HG03575 (cell line): ENCODE data around the gene CBFA2T2.

Experiments used
- ATAC-seq: cut with Tn5 transposase; IDR thresholded peaks from one replicate; pipeline ENCODE4 v1.9.1; 2021; ENCODE audit not compliant: unreplicated experiment, insufficient number of reproducible peaks, low FRiP score; ENCODE audit errors: extremely low read depth

The CBFA2T2 gene

DNA sequence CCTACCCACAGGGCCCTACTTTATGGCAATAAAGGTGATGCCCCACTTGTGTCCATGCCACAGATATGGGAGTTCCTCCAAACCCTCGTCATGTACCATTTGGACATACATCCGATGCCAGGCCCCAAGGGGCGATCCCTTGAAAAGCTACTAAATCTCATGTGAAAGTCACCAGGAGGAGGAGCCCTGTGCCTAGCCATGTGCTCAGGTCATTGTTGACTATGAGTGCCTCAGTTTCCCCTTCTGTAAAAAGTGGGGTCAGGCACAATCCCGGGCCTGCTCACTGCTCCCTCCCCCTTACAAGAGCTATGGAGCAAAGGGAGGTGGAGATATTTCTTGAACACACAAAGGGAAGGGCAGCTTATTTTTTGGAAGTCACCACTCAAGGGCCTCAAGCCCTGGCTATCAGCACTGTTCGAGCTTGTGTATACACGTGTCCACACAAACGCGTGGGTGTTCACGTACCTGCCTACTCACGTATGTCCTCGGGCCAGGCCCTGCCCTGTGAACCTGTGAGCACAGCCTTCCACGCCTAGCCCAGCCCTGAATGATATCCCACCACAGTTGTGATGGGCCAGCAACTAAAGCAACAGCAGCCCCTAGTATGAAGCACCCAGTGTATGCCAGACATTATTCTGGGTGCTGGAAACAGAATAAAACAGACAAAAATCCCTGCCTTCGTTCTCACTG lies 178.7 kb downstream of the CBFA2T2 start:
- ATAC-seq, result no peak

DNA sequence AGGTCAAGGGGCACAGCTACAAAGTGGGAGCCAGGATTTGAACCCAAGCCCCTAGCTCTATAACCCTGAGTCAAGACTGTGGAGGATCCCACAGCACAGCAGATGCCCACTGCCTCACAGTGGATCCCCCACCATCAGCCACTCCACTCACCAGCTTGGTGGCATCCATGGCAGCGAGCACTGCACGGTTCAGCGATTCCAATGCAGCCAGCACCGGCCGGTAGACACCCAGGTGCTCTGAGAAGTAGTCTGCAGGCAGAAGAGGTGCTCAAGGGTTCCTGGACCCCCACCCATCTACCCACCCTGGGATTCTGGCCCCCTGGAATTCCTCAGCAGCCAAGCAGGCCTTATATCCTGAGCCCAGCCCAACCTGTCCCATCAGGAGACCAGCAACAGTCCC lies 179.3 kb downstream of the CBFA2T2 start:
- no peak for ATAC-seq

DNA sequence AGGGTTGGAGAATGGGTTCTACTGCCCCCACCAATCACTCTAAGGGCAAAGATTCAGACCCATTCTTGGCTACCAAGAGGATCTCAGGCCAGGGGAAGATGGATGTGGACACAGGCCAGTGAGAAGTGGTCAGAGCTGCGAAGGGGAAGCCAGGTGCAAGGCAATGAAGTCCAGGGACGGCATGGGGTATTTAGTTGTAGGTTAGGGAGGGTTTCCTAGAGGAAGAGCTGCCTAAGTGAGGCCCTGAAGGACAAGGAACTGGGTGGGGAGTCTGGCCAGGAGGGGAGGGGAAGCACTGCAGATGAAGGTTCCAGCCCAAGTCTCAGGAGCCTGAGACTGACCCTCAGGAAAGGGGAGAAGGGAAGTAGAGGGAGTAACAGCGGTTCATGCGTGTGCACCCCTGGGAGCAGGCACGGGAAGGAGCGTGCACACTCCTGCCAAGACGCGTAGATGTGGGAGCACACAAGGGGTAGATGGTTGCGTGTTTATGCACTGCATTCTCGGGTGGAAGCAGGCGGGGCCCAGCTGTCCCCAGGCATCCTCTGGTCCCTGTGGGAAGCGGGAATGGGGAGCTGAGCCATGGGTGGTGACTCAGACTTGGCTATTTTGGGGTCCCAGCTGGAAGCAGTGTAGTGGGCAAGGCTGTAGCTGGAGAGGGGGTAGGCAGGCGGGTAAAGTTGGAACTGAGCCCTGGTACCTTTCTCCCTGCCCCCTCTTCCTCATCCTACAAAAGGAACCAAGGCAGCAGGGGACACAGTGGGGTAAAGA lies 180.2 kb downstream of the CBFA2T2 start:
- ATAC-seq, result no peak

DNA sequence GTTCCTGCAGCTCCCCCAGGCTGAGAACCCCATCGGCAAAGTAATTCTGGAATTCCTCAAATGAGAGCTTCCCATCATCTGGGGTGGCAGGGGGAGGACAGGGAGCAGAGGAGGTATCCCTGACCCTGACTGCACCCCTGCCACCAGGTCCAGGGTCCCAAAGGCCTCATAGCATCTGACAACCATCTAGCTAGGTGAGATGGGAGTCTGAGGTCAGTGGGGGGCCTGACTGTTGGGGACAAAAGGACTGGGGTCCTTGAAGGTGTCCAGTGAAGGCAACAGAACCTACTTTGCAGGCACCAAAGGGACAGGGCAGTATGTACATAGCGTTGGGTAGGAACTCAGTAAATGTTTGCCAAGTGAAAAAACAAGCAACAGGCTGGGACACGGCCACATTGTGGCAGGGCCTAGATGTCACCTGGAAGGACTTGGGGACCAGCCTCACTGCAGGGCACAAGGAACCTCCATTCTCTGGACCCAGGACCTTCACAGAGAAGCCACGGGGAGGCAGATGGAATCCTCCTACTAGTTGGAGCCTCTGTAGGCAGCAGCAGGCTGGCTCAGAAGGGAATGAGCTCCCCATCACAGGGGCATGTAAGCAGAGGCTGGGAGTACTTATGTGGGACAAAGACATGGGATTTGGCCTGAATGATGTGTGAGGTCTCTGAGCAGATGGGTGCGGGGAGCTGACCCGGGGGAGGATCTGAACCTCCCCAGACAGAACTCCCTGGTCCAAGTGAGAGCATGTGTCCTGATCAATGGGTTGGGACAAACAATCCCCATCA lies 181.0 kb downstream of the CBFA2T2 start:
- no peak for ATAC-seq

DNA sequence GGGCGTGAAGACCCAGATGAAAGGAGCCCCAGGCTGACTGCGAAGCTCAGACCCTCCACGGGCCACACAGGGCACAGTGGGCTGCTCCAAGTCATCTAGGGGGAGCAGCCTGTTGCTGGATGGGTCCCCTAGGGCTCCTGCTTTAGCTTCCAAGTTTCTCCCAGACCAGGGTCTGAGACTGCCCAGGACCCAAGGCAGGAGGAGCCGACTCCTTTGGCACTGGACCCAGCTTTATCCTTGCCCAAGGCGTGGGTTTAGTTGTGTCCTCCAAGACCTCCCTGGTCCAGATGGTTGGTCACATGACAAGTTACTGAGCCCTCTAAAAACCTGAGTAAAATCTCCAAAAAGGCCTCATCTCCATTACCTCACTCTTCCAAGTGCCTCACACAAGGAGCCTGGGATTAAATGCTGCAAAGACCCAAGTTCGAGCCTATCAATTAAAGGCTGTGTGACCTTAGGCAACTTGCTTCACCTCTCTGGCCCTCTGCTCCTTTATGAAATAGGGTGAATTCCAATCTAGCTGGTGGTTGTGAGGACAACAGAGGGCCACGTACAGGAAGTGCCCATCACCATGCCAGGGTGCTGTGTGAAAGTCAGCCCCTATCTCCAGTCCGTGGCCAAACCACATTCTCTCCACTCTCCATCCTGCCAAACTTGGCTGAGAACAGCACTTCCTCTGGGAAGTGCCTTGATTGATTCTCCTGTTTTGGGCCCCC lies 181.8 kb downstream of the CBFA2T2 start:
- no peak for ATAC-seq

DNA sequence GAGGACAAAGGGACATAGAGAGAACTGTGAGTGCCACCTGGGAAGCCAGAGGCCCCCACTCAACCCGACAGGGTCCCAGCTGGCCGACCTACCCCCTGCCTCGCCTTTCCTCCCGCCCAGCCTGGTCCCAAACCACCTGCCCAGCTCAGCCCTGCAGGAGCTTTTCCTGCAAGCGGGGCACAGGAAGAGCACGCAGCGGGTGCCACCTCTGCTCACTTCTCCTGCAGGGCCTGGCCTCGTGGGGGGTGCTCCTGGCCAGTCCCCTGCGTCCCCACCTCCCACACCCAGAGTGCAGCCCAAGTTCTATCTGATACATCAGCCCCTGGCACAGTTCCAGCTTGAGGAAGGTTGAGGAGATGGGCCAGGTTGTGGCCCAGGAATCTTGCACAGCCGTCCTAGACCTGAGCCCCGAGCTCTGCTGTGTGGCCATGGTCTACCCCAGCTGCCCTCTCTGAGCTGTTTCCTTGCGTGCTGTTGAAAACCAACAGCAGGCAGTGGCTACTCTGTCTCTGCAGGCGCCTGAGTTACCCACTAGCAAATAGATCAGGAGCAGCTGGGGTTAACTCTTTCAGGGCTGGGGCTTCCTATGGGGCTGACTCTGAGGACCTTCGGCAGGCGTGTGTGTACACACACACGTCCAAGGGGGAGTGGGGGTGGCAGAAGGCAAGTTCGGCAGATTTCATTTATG lies 182.7 kb downstream of the CBFA2T2 start:
- no peak for ATAC-seq

DNA sequence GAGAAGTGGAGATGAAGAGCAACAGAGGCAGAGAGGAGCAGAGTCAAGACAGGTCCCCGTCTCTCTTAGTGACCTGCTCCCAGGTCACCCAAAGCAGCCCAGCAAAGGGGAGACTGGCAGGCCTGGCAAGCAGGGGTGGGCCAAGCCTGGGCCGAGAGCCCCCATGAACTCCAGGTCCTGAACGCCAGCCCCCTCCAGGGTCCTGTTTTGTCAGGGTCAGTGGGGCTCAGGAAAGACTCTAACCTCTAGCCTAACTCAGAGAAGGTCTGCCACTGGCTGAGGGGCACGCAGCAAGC lies 183.2 kb downstream of the CBFA2T2 start:
- no peak for ATAC-seq

DNA sequence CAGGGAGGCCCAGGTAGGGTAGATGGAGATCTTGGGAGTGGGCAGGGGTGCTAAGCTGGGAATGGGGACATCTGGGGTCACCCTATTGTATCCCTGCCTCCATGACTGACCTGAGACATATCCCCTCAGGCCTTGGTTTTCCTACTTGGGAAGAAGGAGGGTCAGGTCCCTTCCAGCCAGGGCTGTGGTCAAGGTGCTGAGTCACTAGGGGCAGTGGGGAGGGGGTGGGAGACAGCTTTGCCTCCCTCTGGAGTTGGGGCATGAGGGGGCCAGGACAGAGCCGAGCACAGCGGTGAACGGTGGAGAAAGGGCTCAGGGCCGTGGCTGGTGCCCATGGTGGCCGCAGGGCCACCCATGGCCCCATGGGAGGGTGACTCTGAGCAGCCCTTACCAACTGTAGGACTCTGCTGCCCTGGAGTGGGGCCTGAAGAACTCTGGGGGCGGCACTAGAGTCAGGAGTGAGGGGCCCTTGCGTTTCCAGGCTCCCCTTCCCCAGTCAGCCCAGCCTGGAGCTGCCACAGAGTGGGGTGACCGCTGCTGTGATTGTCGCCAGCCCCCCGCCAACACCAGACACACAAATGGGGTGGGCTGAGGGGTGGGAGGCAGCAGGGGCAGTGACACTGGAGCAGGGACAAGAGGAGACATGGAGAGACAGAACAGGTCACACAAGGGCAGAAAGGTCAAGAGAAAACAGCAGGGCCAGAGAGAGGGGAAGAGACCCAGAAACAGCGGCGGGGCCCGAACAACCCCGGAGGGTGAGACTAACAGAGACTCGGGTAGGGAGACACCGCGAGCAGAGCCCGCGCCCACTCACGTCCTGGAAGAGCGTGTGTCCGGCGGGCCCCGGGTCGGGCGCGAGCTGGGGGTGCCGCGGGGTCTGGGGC lies 183.8 kb downstream of the CBFA2T2 start:
- ATAC-seq, result no peak

DNA sequence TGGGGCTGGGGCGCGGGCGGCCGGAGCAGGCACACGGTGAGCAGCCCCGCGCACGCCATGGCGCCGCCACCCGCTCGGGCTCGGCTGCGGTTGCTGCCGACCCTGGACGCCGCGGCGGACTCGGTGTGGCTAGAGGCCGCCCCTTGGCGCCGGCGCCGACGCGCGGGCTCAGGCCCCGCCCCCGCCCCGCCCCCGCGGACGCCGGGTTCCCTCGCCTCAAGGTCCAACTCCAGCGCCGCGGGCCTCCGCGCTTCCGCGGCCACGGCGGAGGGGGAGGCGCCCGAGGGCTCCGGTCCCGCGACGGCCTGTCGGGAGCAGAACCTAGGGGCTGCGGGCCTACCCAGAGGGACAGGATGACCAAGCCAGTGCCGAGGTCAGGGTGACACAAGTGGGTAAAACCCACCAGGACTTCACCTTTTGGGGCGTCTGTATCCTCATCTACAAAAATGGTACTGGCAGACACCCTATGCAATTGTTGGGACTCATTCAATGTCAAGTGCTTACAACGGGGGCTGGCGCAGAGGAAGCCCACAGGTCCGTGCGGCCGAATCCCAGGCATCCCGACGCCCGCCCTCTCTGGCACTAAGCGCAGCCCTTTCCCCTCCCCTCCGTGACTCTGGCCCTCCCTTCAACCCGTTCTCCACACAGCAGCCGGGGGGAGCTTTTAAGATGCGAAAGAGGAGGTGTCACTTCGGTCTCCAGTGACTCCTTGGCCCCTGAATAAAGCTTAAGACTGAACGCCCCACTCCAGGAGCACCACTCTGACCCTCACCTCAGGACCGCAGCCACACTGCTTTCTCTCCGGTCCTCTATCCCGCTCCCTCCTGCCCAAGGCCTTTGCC lies 184.6 kb downstream of the CBFA2T2 start, which contains the start of gene NECAB3:
Gene NECAB3 (minus strand): TSS at position 135 of the 842 bp plus-strand sequence. CDS start 76 bp downstream, at position 59.
- no peak for ATAC-seq

DNA sequence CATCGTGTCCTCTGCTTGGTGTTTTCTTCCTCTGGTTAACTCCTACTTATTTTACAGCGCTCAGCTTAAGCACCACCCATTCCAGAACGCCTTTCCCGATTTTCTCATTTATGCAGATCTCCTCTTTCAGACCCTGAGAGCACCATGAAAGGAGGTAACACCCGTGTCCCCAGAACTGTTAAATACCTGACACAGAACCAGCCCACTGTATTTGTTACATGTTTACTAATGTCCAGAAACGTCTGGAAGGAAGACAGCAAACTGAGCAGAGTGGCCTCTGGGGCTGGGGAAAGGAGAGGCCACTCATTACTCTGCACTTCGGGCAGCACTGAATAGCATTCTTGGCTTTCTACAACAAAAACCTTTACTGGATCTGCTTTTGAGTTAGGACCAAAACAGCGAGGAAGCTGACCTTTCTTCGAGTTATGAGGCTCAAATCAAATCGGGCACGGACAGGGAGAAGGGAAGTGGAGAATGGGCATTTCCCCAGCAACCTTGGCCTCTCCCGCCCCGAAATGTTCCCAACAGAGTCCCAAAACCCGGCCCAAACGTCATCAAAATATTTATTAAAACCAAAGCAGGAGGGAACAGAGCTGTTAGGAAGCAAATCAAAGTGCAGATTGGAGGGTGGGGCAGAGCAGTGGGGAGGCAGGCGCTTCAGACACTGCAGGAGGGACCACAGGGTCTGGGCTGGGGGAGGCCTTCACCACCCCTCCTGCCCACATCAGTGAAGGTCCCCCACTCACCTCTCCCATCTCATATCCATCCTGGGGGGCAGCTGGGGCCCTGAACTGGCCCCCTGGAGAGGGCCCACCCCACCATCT lies 185.5 kb downstream of the CBFA2T2 start:
- no peak for ATAC-seq

DNA sequence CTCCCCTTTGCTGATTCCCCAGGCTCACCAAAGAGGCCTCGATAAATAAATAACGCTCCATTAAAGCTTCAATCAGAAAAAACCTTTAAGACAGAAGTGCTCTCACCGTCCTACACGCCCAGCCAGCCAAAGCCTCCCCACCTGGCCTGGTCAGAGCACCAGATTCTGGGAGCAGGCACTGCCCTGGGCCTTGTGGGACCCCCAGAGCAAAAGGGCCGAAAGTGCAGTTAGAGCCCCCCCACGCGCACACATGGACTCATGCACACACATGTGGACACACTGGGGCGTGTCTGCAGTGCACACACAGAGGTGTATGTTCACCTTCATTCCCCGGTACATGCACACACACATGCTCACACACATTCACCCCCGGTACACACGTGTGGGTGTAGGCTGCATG lies 186.2 kb downstream of the CBFA2T2 start:
- ATAC-seq, result no peak

DNA sequence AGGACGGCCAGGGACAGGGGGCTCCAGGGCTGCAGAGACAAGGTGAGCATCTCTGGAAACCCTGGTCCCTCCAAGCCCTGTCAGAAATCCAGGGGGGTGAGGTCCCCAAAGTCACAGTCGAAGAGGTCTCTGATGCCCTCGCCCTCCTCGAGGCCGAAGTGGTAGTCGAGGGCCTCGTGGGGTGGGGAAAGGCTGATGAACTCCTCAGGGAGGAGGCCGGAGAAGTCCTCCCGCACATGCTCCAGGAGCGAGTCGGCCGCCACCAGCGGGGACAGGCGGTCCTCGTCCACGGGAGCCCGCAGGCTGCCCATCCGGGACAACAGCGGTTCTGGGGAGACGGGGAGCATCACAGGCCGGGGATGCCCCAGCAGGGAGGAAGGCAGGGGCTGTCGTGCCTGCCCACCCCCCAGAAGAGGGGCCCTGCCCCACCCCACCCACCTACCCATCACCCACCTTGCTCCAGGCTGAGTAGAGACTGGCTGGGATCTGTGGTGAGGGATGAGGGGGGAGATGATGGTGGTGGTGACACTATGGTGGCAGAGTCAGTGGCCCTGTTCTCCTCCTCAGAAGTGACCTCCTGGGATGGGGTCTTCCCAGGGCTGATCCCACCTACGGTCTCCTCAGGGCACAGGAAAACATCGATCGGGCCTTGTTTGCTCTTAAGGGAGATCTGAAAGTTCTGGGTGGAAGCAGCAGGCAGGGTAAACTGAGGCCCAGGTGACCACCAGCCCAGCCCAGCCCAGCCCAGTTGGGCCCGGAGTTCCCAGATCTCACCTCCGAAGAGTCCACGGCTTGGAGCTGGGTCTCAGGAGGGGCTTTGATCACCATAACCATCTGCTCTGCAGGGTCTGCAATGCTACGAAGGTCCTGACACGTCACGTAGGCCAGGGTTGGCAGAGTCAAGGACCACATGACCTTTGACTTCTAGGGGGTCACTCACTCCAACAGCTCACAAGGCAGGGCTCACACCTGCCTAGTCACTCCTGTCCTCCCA lies 187.1 kb downstream of the CBFA2T2 start:
- no peak for ATAC-seq

DNA sequence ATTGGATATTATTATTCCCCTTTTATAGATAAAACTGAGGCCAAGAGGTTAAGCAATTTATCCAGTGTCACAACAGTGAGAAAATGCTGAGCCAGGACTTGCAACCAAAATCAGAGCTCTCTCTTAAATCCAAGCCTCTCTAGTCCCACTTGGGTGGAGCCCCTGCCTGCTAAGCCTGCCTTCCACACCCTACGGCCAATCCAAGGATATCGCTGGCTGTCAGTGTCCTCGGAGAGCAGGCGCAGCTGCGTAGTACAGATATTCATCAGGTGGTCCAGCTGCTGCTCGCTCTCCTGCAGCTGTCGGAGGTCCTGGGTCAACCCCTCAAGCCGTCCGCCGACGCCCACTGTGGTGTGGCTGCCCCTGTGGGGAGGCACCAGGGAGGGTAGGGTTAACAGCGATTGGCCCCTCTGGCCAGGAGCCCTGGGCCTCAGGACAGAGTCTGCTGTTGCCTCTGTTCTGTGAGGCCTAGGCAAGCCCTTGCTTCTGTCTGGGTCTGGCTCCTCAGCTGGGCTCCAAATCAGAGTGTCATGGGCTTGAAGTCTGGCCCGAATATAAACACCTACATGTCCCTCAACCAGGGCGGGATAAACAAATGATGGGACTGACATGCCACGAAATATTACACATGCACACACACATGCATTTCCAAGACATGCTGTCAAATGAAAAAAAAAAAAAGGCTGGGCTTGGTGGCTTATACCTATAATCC lies 188.3 kb downstream of the CBFA2T2 start:
- ATAC-seq, result no peak

DNA sequence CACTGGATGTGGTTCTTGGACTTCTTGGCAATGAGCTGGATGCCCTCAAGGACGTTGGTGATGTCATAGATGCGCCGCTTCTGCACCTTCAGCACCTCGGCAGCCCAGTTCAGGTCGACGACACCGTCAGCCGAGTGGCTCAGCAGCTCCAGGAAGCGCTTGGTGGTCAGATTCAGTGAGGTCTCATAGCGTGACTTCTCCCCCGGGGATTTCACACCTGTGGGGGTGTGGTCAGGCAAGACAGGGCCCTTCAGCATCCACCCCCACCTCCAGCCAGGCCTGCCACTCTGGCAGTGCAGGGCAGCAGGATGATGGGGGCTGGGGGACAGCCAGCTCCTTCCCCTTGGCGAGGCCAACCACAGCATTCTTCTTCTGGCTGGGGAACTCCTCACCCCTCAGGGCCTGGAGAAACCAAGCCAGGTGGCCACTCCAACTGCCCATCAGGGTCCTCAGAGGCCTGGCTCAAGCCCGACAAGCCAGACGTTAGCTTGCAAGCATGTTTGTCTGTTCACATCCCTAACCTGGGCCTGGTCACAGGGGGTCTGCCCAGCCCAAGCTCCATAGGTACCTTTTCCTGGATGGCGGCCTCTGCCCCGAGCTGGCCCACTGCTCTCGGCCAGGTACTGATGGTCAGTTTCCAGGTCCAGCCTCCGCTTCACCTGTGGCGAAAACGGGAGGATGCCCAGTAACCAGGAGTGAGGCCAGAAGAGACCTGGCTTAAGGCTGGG lies 190.0 kb downstream of the CBFA2T2 start:
- no peak for ATAC-seq
